ENCODE measurements around the gene GOLPH3. TPM values are rescaled to one million over a fixed set of nuclear protein-coding genes. Genes with fewer than 3 reads are reported as not detected.

The GOLPH3 gene
- total RNA-seq, 1 donor from 2014 or later = 64.6 TPM

DNA sequence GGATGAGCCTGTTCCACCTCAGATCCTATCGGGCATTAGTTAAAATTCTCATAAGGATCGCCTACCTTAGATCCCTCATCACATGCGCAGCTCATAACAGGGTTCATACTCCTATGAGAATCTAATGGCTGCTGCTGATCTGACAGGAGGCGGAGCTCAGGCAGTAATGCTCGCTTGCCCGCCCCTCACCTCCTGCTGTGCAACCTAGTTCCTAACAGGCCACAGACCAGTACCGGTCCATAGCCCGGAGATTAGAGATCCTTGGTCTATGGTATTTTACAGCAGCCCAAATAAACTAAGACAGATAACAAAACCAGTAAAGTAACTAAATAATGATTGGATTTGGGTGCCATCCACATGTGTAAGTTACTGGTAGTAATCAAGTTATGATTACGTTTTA, 17.5 kb downstream of the GOLPH3 start:
- no peak for DNase-seq (ENCODE audit: low read depth)
- Histone ChIP-seq H3K27me3 (ENCODE audit: control insufficient read depth, insufficient read depth, low read length) (no peaks in the 10 kb centered on the region), H3K4me3 (ENCODE audit: low read depth, low read length) (no peak overlapping the region), H3K36me3 (ENCODE audit: control insufficient read depth, insufficient read depth, low read length) (no peaks in the 10 kb centered on the region)
- TF ChIP-seq, protein P1, sequence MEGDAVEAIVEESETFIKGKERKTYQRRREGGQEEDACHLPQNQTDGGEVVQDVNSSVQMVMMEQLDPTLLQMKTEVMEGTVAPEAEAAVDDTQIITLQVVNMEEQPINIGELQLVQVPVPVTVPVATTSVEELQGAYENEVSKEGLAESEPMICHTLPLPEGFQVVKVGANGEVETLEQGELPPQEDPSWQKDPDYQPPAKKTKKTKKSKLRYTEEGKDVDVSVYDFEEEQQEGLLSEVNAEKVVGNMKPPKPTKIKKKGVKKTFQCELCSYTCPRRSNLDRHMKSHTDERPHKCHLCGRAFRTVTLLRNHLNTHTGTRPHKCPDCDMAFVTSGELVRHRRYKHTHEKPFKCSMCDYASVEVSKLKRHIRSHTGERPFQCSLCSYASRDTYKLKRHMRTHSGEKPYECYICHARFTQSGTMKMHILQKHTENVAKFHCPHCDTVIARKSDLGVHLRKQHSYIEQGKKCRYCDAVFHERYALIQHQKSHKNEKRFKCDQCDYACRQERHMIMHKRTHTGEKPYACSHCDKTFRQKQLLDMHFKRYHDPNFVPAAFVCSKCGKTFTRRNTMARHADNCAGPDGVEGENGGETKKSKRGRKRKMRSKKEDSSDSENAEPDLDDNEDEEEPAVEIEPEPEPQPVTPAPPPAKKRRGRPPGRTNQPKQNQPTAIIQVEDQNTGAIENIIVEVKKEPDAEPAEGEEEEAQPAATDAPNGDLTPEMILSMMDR (IDR thresholded peaks at IDR 0.05; ENCODE audit: insufficient read depth, low read length, poor library complexity, severe bottlenecking) = no peak

- TF ChIP-seq, protein P1 (IDR thresholded peaks at IDR 0.05; ENCODE audit: insufficient read depth, low read length, poor library complexity, severe bottlenecking) = no peak
- H3K36me3 ChIP-seq (ENCODE audit: control insufficient read depth, insufficient read depth, low read length) = no peaks in the 10 kb centered on the region
- DNase-seq (ENCODE audit: low read depth) = no peak
- H3K27me3 ChIP-seq (ENCODE audit: control insufficient read depth, insufficient read depth, low read length) = no peaks in the 10 kb centered on the region
- no peak overlapping the region for H3K4me3 ChIP-seq (ENCODE audit: low read depth, low read length)
These were observed 18.9 kb downstream of the GOLPH3 start for GRCh38 chr5:32155211-32155610.

- no peak for DNase-seq (ENCODE audit: low read depth)
These were observed 20.4 kb downstream of the GOLPH3 start for GRCh38 chr5:32153723-32154122.

DNA sequence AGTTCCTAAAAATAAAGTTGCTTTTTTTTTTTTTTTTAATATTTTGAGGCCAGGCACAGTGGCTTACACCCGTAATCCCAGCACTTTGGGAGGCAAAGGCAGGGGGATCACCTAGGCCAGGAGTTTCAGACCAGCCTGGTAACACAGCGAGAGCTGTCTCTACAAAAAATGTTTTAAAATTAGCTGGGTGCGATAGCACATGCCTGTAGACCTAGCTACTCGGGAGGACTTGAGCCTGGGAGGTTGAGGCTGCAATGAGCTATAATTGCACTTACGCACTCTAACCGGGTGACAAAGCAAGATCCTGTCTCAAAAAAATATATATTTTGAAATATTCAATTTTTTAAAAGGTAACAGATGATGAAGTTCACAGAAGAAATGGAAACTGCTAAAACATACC, 22.9 kb downstream of the GOLPH3 start:
- no peaks in the 10 kb centered on the region for H3K27me3 ChIP-seq (ENCODE audit: control insufficient read depth, insufficient read depth, low read length)
- no peak overlapping the region for H3K4me3 ChIP-seq (ENCODE audit: low read depth, low read length)
- TF ChIP-seq, protein P1 (IDR thresholded peaks at IDR 0.05; ENCODE audit: insufficient read depth, low read length, poor library complexity, severe bottlenecking) = no peak
- no peak for DNase-seq (ENCODE audit: low read depth)
- H3K36me3 ChIP-seq (ENCODE audit: control insufficient read depth, insufficient read depth, low read length) = no peaks in the 10 kb centered on the region

More at GRCh38 chr5:32153723-32154122, 20.4 kb downstream of the GOLPH3 start:
- TF ChIP-seq, protein P1 (IDR thresholded peaks at IDR 0.05; ENCODE audit: insufficient read depth, low read length, poor library complexity, severe bottlenecking) = no peak
- Histone ChIP-seq H3K36me3 (ENCODE audit: control insufficient read depth, insufficient read depth, low read length) (no peaks in the 10 kb centered on the region), H3K4me3 (ENCODE audit: low read depth, low read length) (no peak overlapping the region), H3K27me3 (ENCODE audit: control insufficient read depth, insufficient read depth, low read length) (no peaks in the 10 kb centered on the region)

DNA sequence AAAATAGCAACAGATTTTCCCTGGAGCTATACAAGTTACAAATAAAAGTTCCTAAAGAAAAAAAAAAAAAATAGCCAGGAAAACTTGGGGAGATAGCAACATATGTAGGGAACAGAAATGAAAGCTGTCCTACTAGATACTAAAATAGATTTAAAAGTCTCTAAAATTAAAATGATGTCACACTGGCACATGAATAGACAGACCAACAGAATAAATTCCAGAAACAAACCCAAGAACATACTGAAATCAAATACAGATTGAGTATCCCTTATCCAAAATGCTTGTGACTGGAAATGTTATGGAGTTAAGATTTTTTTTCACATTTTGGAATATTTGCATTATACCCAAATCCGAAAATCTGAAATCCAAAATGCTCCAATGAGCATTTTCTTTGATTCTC, 23.8 kb downstream of the GOLPH3 start:
- Histone ChIP-seq H3K4me3 (ENCODE audit: low read depth, low read length) (no peak overlapping the region), H3K27me3 (ENCODE audit: control insufficient read depth, insufficient read depth, low read length) (no peaks in the 10 kb centered on the region), H3K36me3 (ENCODE audit: control insufficient read depth, insufficient read depth, low read length) (no peaks in the 10 kb centered on the region)
- DNase-seq (ENCODE audit: low read depth) = no peak
- TF ChIP-seq, protein P1 (IDR thresholded peaks at IDR 0.05; ENCODE audit: insufficient read depth, low read length, poor library complexity, severe bottlenecking) = no peak

- TF ChIP-seq, protein P1 (IDR thresholded peaks at IDR 0.05; ENCODE audit: insufficient read depth, low read length, poor library complexity, severe bottlenecking) = no peak
- no peaks in the 10 kb centered on the region for H3K27me3 ChIP-seq (ENCODE audit: control insufficient read depth, insufficient read depth, low read length)
- no peaks in the 10 kb centered on the region for H3K36me3 ChIP-seq (ENCODE audit: control insufficient read depth, insufficient read depth, low read length)
- H3K4me3 ChIP-seq (ENCODE audit: low read depth, low read length) = no peak overlapping the region
- no peak for DNase-seq (ENCODE audit: low read depth)
These were observed 26.2 kb downstream of the GOLPH3 start for GRCh38 chr5:32147959-32148358.
